AG04450 (cell line): ENCODE data around the gene NT5C. TPM values are rescaled to one million over a fixed set of nuclear protein-coding genes. Genes with fewer than 3 reads are reported as not detected.

Experiments used
- CTCF ChIA-PET: fragments of 300-600, 350-600 bp; formaldehyde crosslinking; extraction: SDS; loops from one replicate; lab custom pipeline; 2022; ENCODE audit warnings: antibody characterized with exemption, inconsistent platforms; lab: Charles Lee
- POLR2A ChIA-PET: fragments of 350-600 bp; formaldehyde crosslinking; extraction: SDS; loops from one replicate; lab custom pipeline; 2021; ENCODE audit warnings: antibody characterized with exemption, inconsistent platforms; lab: Yijun Ruan, JAX
- DNase-seq: peaks from one replicate; pipeline ENCODE4 v3.0.0-alpha.2; 2011; ENCODE audit warnings: low read depth, low spot score
- H3K27ac ChIP-seq: one replicate; pipeline ENCODE4 v1.5.1; 2012; ENCODE audit warnings: low read depth, low read length, control low read depth
- H3K27me3 ChIP-seq: one replicate; pipeline ENCODE4 v1.6.0; 2012; ENCODE audit warnings: low read length; ENCODE audit not compliant: control insufficient read depth, insufficient read depth
- H3K4me3 ChIP-seq: 2 replicates; pipeline ENCODE4 v1.5.1; 2011; ENCODE audit warnings: mild to moderate bottlenecking, low read depth, low read length, control low read depth
- H3K9me3 ChIP-seq: 2 replicates; pipeline ENCODE4 v1.5.1; 2012; ENCODE audit warnings: low read length; ENCODE audit not compliant: control insufficient read depth, insufficient read depth
- polyA plus RNA-seq: library from polyadenylated mRNA; depleted of rRNA; stranded (reverse); fragments of >200 nt; gene quantifications from 2 replicates; pipeline ENCODE4 v1.2.3, GENCODE V29; 2011
- TF ChIP-seq, protein P1 (sequence below): IDR thresholded peaks from 2 replicates; pipeline ENCODE4 v1.5.1; 2011; ENCODE audit warnings: low read depth, low read length, control low read depth, inconsistent platforms

Gene NT5C
- polyA plus RNA-seq, 1 experiment: 22.6 TPM

DNA sequence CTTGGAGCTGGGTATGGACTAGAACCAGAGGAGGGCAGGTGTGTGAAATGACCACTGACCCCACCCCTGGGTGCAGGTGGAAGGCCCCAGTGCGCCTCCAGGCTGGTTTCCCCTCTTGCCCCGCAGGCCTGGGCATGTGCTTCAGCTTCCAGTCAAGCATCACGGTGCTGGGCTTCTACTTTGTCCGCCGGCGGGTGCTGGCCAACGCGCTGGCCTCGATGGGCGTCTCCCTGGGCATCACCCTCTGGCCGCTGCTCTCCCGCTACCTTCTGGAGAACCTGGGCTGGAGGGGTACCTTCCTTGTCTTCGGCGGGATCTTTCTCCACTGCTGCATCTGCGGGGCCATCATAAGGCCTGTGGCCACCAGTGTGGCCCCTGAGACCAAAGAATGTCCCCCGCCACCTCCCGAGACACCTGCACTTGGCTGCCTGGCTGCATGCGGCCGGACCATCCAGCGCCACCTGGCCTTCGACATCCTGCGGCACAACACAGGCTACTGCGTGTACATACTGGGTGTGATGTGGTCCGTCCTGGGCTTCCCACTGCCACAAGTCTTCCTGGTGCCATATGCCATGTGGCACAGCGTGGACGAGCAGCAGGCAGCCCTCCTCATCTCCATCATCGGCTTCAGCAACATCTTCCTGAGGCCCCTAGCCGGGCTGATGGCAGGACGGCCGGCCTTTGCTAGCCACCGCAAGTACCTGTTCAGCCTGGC is 31.5 kb downstream of the NT5C start:
- ChIA-PET CTCF (no interaction called here), POLR2A (no interaction called here)
- DNase-seq: no peak
- Histone ChIP-seq H3K9me3 (no peaks in the 10 kb centered on the region), H3K27me3 (no peaks in the 10 kb centered on the region), H3K27ac (no peak overlapping the region), H3K4me3 (no peak overlapping the region)
- TF ChIP-seq, protein P1, sequence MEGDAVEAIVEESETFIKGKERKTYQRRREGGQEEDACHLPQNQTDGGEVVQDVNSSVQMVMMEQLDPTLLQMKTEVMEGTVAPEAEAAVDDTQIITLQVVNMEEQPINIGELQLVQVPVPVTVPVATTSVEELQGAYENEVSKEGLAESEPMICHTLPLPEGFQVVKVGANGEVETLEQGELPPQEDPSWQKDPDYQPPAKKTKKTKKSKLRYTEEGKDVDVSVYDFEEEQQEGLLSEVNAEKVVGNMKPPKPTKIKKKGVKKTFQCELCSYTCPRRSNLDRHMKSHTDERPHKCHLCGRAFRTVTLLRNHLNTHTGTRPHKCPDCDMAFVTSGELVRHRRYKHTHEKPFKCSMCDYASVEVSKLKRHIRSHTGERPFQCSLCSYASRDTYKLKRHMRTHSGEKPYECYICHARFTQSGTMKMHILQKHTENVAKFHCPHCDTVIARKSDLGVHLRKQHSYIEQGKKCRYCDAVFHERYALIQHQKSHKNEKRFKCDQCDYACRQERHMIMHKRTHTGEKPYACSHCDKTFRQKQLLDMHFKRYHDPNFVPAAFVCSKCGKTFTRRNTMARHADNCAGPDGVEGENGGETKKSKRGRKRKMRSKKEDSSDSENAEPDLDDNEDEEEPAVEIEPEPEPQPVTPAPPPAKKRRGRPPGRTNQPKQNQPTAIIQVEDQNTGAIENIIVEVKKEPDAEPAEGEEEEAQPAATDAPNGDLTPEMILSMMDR: no peak

DNA sequence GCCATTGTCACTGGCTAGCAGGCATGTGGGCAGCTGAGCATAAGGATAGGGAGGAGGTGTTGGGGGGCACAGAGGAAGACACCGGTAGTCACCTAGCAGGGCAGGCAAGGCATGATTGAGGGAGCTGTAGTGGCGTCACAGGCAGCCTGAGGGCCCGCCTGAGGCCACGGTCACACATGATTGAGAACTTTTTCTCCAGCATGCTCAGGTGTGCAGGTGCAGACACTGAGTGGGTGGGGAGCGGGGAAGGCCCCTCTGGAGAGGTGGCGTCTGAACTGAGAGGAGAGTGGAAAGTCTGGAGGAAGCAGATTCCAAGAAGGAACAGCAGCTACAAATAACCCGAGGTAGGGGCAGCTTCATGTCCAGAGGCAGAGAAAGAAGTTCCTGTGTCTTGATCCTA is 32.7 kb downstream of the NT5C start:
- ChIA-PET CTCF (interaction anchor here (1.0 kb wide), 1 partner anchor 15 kb away, joined by 6 read pairs; no protein-coding TSS in a partner anchor), POLR2A (interaction anchor here (1.0 kb wide), 1 partner anchor 13 kb away, joined by 4 read pairs; no protein-coding TSS in a partner anchor)
- Histone ChIP-seq H3K27ac (no peak overlapping the region), H3K9me3 (no peaks in the 10 kb centered on the region; the same call in 1 of the 2 replicates), H3K27me3 (no peaks in the 10 kb centered on the region), H3K4me3 (no peak overlapping the region)
- TF ChIP-seq, protein P1: no peak
- DNase-seq: no peak

DNA sequence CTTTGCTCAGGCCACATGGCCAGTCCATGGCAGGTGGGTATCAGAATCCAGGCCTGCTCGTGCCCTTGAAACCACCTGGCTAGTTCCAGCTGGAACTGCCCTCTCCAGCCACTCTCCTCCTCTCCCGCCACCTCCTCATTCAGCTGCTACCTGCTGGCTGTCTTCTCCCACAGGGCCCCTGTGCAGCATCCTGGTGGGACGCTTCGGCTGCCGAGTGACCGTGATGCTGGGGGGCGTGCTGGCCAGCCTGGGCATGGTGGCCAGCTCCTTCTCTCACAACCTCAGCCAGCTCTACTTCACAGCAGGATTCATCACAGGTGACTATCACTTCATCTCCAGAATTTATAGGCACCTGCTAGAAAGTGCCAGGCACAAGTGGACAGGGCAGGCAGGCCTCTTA is 33.7 kb downstream of the NT5C start:
- ChIA-PET CTCF (interaction anchor here (3.2 kb wide), 1 partner anchor 16 kb away, joined by 13 read pairs; no protein-coding TSS in a partner anchor), POLR2A (no interaction called here)
- no peak overlapping the region for H3K4me3 ChIP-seq
- H3K9me3 ChIP-seq: peaks cover 3% of the 10 kb centered on the region; the same call in 1 of the 2 replicates
- no peaks in the 10 kb centered on the region for H3K27me3 ChIP-seq
- no peak for DNase-seq
- TF ChIP-seq, protein P1: no peak
- no peak overlapping the region for H3K27ac ChIP-seq

DNA sequence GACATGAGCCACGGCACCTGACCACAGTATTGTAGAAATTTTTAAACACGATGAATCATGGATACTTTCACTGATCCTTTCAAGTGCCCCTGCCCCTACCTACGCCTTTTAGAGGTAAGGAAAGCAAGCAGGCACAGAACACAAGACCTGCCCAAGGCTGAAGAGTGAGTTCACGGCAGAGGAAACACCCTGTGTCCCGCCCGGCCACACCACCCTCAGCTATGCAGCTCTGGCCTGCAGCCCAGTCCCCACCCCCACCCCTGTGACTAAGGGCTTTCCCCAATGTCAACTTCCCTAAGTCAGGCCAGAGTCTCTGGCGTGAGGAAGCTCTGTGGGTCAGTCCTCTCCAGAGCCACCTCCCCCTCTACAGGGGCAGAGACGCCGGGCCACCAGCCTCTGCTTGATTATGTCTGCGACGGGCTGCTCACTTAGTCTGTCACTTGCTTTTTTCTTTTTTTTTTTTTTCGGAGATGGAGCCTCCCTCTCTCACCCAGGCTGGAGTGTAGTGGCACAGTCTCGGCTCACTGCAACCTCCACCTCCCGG is 35.4 kb downstream of the NT5C start:
- no peak overlapping the region for H3K4me3 ChIP-seq
- ChIA-PET POLR2A (interaction anchor here (0.6 to 1.2 kb wide), 4 partner anchors 9 to 47 kb away, joined by 3 to 5 read pairs (median 4); partner anchors contain the start of genes ARMC7 and SLC16A5), CTCF (interaction anchor here (0.6 to 3.2 kb wide), 3 partner anchors 10 to 39 kb away, joined by 4 to 13 read pairs (median 10); no protein-coding TSS in a partner anchor)
- H3K27me3 ChIP-seq: no peaks in the 10 kb centered on the region
- TF ChIP-seq, protein P1: no peak
- DNase-seq: no peak
- H3K9me3 ChIP-seq: peaks cover 3% of the 10 kb centered on the region; the same call in 1 of the 2 replicates
- peak overlapping the region; percentile 21 for H3K27ac ChIP-seq
